Upper lobe of right lung (tissue), 1 donor: ENCODE results near the gene NDUFA7. TPM values are rescaled to one million over a fixed set of nuclear protein-coding genes. Genes with fewer than 3 reads are reported as not detected.
"Not testable (repeated sequence)": the region's sequence is repeated elsewhere in the genome, so short reads cannot be mapped to it uniquely, and the experiment has no call there.

Experiments
- ATAC-seq: fragments of 200-7000 bp; cut with Tn5 transposase; one replicate; pipeline ENCODE4 v1.9.1; 2020; ENCODE audit warnings: mild to moderate bottlenecking, moderate library complexity
- DNase-seq: peaks from one replicate; pipeline ENCODE4 v3.0.0-alpha.2; 2020
- H3K27ac ChIP-seq: fragments of 200-600 bp; one replicate; pipeline ENCODE4 v1.8.0; 2022
- H3K27me3 ChIP-seq: fragments of 200-600 bp; one replicate; pipeline ENCODE4 v1.8.0; 2022; ENCODE audit warnings: mild to moderate bottlenecking
- H3K36me3 ChIP-seq: fragments of 200-600 bp; one replicate; pipeline ENCODE4 v1.8.0; 2022
- H3K4me1 ChIP-seq: fragments of 200-600 bp; one replicate; pipeline ENCODE4 v1.8.0; 2022
- H3K4me3 ChIP-seq: fragments of 200-600 bp; one replicate; pipeline ENCODE4 v1.8.0; 2022; ENCODE audit warnings: mild to moderate bottlenecking
- H3K9me3 ChIP-seq: fragments of 200-600 bp; one replicate; pipeline ENCODE4 v1.8.0; 2022
- intact Hi-C: fragments of 100-400 bp; cut with DNase I; formaldehyde crosslinking; loops from one replicate; pipeline ENCODE4 v1.11.0; 2022
- total RNA-seq: library from RNA; stranded (reverse); fragmentation: NEBNext Ultra II Directional; extraction: Animal tissue kit (Norgen Biotek cat#: 25700); gene quantifications from one replicate; pipeline ENCODE4 v1.2.1, GENCODE V29; 2021
- TF ChIP-seq, protein P1 (sequence below): fragments of 200-600 bp; IDR thresholded peaks from one replicate; pipeline ENCODE4 v1.8.0; 2022; ENCODE audit warnings: antibody characterized with exemption
- donor health status: DM: no; HTN: yes; CAD: no; lungs with severe emphysema.

NDUFA7 gene
- total RNA-seq, 1 donor from 2014 or later = 35.7 TPM

- peaks cover 10% of the 10 kb centered on the region for H3K4me1 ChIP-seq
- ATAC-seq = no peak
These were observed 18.4 kb downstream of the NDUFA7 start for GRCh38 chr19:8302734-8303133.

DNA sequence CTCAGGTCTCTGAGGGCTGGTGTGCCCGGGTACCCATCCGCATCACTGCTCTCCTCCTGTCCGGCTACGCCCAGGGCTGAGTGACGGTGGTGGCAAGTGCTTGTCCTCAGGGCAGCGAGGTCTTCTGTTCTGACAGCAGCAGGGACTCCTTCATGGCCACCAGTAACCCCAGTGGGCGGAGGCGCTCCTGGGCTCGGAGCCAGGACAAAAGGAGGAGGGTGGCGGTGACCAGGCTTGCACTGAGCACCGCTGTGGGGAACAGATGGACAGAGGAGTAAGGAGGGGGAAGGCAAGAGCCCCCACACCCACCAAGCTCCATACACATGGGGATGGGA is 18.9 kb downstream of the NDUFA7 start:
- intact Hi-C loops = no loop called here
- peak; percentile 66 for DNase-seq

More at GRCh38 chr19:8302734-8303133, 18.4 kb downstream of the NDUFA7 start:
- TF ChIP-seq, protein P1, sequence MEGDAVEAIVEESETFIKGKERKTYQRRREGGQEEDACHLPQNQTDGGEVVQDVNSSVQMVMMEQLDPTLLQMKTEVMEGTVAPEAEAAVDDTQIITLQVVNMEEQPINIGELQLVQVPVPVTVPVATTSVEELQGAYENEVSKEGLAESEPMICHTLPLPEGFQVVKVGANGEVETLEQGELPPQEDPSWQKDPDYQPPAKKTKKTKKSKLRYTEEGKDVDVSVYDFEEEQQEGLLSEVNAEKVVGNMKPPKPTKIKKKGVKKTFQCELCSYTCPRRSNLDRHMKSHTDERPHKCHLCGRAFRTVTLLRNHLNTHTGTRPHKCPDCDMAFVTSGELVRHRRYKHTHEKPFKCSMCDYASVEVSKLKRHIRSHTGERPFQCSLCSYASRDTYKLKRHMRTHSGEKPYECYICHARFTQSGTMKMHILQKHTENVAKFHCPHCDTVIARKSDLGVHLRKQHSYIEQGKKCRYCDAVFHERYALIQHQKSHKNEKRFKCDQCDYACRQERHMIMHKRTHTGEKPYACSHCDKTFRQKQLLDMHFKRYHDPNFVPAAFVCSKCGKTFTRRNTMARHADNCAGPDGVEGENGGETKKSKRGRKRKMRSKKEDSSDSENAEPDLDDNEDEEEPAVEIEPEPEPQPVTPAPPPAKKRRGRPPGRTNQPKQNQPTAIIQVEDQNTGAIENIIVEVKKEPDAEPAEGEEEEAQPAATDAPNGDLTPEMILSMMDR = no peak
- DNase-seq = peak; percentile 54
- intact Hi-C loops = no loop called here
- H3K4me3 ChIP-seq = no peak overlapping the region
- H3K27me3 ChIP-seq = no peaks in the 10 kb centered on the region
- H3K36me3 ChIP-seq = no peaks in the 10 kb centered on the region
- H3K9me3 ChIP-seq = no peaks in the 10 kb centered on the region
- no peak overlapping the region for H3K27ac ChIP-seq

DNA sequence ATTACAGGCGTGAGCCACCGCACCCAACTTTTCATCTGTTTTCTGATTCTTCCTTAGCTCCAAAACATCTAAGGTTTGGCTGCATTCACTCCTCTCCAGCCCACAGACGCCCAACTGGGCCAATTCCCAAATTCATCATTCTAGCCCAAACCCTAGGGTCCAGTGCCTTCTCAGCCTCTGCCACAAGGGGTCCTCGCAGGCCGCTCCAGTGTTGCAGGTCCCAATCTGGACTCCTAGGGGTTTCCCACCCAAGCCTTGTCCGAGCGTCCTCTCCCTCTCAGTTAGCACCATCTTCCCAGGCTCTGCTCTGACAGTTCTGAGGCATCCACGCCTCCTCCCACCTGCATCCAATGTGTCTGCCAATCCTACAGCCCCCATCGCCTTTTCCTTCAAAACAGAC is 29.8 kb downstream of the NDUFA7 start:
- ATAC-seq = peak; percentile 87
- DNase-seq, H3K4me3 ChIP-seq, H3K27ac ChIP-seq, H3K27me3 ChIP-seq, H3K4me1 ChIP-seq, intact Hi-C loops, H3K9me3 ChIP-seq, H3K36me3 ChIP-seq: not testable (repeated sequence)

More for the DNA sequence above, 18.9 kb downstream of the NDUFA7 start:
- no peaks in the 10 kb centered on the region for H3K9me3 ChIP-seq
- peaks cover 6% of the 10 kb centered on the region for H3K4me1 ChIP-seq
- TF ChIP-seq, protein P1 = no peak
- peak; percentile 29 for ATAC-seq
- H3K36me3 ChIP-seq = no peaks in the 10 kb centered on the region
- H3K27me3 ChIP-seq = no peaks in the 10 kb centered on the region
- no peak overlapping the region for H3K4me3 ChIP-seq
- no peak overlapping the region for H3K27ac ChIP-seq

DNA sequence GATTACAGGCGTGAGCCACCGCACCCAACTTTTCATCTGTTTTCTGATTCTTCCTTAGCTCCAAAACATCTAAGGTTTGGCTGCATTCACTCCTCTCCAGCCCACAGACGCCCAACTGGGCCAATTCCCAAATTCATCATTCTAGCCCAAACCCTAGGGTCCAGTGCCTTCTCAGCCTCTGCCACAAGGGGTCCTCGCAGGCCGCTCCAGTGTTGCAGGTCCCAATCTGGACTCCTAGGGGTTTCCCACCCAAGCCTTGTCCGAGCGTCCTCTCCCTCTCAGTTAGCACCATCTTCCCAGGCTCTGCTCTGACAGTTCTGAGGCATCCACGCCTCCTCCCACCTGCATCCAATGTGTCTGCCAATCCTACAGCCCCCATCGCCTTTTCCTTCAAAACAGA is 44.7 kb downstream of the NDUFA7 start:
- peak; percentile 87 for ATAC-seq
- H3K36me3 ChIP-seq, H3K27ac ChIP-seq, H3K4me1 ChIP-seq, DNase-seq, intact Hi-C loops, H3K27me3 ChIP-seq, H3K9me3 ChIP-seq, H3K4me3 ChIP-seq: not testable (repeated sequence)

DNA sequence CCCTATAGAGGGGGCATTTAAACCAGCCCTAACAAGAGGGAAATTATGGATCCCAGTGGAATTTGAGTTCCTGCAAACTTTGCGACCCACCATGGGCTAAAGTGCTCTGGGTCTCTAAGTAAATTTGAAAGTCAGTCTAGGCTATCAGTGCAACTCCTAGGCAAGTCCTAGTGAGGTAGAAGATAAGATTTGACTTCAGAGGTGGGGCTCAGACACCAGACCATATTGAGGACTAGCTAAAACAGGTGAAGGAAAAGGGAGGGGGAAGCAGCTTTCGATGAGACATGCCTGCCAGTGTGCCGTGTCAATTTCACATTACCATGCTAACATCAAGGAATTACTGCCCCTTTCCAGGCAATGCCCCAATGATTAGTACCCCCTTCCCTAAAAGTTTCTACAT is 51.5 kb downstream of the NDUFA7 start:
- intact Hi-C loops = no loop called here
- H3K4me3 ChIP-seq = no peak overlapping the region
- no peak overlapping the region for H3K27ac ChIP-seq
- ATAC-seq (no peak), DNase-seq (no peak)
- no peaks in the 10 kb centered on the region for H3K36me3 ChIP-seq
- H3K27me3 ChIP-seq = no peaks in the 10 kb centered on the region
- H3K9me3 ChIP-seq = no peaks in the 10 kb centered on the region
- H3K4me1 ChIP-seq = no peaks in the 10 kb centered on the region
- TF ChIP-seq, protein P1 = no peak

GRCh38 chr19:8265872-8266271 is 55.3 kb downstream of the NDUFA7 start:
- ATAC-seq (no peak), DNase-seq (no peak)
- Histone ChIP-seq H3K4me3 (no peak overlapping the region), H3K9me3 (no peaks in the 10 kb centered on the region), H3K27ac (no peak overlapping the region), H3K4me1 (no peaks in the 10 kb centered on the region), H3K36me3 (no peaks in the 10 kb centered on the region), H3K27me3 (no peaks in the 10 kb centered on the region)
- TF ChIP-seq, protein P1 = no peak
- intact Hi-C loops = no loop called here

GRCh38 chr19:8264248-8264647 is 56.9 kb downstream of the NDUFA7 start:
- intact Hi-C loops, H3K27me3 ChIP-seq, H3K4me3 ChIP-seq, DNase-seq, H3K9me3 ChIP-seq, ATAC-seq, H3K4me1 ChIP-seq, H3K36me3 ChIP-seq, H3K27ac ChIP-seq: not testable (repeated sequence)
